Measurements from ENCODE around the gene EBP.
A peak's percentile ranks its signal among the peaks of the same experiment; 100 is the strongest.
"Not testable (repeated sequence)": the region's sequence is repeated elsewhere in the genome, so short reads cannot be mapped to it uniquely, and the experiment has no call there.

Gene EBP

DNA sequence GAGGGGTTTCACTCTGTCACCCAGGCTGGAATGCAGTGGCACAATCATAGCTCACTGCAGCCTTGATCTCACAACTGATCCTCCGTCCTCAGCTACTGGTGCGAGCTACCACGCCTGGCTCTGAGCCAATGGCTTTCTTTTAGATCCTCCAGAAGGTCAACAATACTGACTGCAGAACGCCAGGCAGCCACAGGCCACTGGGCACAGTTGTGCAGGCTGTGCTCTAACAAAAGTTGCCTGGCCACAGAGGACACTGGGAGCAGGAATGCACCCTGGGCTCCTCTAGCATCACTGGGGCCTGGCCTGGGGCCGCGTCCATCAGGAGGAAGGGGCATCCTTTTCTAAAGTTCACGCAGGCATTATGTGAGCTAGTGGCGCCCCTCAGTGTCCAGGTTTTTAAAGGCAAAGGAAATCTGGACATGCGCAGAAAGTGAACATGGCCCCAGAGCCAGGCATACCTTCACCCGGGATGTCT lies 27.7 kb upstream of the EBP start:
- DNase-seq (ENCODE audit: low spot score), result peak; percentile 52

DNA sequence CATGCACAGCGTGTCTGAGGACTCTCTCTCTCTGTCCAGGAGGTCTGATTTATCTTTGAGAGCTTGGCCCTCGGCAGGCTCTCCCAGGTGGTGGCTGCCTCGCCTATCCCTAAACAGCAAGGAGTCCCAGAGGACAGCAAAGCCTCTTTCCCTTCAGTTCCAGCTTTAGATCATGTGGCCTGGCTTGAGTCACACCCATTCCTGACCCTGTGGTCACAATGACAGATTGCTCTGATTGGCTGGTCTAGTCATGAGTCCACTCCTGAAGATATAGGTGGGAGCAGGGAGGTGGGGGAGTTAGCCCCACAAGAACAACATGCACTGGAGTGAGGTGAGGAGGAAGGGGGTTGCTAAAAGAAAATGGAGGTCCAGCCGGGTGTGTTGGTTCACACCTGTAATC lies 24.9 kb upstream of the EBP start:
- DNase-seq (ENCODE audit: low spot score), result no peak

DNA sequence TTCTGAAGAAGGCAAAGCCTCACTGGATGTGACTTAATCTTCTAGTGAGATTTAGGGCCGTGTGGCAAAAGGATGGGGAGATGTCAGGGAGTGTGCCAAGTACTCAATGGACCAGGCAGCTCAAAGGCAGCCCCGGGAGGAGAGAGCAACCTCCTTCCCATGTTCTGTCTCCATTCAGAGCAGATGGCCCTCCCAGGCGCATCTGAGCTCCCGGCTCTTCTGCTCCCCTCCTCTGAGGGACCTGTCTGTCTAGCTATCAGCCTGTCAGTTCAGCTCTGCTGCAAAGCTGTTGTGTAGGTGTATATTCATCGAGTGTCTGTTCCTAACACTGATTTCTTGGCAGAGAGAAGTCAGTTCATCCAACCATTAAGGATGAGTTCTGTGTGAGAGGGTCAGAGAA lies 23.7 kb upstream of the EBP start:
- no peak for DNase-seq (ENCODE audit: low spot score)

DNA sequence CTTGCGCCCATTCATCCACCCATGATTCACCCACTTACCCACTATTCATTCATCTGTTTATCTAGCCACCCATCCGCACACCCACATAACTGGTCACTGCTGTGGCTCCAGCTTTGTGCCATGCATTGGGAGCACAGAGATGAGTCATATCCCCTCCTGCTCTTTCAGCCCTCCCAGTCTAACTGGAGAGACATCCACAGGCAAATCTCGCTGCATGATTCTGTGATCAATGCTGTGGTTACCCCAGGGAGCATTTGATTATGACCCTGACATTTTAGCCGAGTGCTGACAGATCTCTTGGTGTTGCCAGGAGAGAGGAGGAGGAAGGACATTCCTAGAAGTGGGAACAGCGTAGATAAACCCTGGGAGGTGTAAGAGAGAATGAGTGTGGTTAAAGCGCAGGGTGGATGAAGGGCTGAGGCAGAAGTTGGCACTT lies 23.2 kb upstream of the EBP start:
- DNase-seq (ENCODE audit: low spot score), result peak; percentile 59

DNA sequence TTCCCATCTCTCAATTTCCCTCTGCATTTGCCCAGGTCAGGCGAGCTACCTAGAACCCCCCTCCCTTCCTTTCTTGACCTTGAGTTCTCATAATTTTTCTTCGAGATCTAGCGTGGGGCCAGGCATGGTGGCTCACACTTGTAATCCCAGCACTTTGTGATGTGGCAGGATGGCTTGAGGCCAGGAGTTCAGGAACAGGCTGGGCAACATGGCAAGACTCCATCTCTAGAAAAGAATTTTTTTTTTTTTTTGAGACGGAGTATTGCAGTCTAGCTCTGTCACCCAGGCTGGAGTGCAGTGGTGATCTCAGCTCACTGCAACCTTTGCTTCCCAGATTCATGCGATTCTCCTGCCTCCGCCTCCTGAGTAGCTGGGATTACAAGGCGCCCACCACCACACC lies 17.3 kb upstream of the EBP start:
- DNase-seq (ENCODE audit: low spot score), result no peak

DNA sequence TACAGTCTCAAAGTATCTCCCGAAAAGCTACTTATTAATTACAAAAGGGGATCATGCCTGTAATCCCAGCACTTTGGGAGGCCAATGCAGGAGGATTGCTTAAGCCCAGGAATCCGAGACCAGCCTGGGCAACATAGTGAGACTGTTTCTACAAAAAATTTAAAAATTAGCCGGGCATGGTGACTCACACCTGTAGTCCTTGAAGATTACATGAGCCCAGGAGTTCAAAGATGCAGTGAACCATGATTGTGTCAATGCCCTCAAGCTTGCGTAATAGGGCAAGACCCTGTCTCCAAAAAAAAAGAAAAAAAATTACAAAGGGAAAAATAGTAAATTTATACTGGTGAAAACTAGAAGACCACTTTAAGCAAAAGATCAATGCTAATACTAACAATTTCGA lies 16.1 kb upstream of the EBP start:
- no peak for DNase-seq (ENCODE audit: low spot score)

DNA sequence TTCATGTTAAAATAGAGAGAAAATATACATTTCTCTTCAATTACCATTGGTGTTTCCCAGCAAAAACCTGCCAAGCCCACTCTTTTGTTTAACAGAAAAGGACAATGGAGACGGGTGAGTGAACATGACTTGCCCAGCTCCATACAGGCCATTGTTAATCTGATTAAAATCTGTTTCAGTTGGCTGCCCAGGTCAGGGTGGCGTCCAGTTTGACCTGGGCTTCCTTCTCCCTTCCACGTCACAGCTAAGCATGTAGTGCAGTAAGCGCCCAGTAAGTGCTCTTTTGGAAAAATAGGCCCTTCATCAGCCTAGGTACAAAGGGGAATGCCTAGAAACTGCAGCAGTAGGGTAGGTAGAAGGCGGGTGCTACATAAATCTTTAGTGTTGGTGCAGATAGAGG lies 14.4 kb upstream of the EBP start:
- DNase-seq (ENCODE audit: low spot score), result no peak

DNA sequence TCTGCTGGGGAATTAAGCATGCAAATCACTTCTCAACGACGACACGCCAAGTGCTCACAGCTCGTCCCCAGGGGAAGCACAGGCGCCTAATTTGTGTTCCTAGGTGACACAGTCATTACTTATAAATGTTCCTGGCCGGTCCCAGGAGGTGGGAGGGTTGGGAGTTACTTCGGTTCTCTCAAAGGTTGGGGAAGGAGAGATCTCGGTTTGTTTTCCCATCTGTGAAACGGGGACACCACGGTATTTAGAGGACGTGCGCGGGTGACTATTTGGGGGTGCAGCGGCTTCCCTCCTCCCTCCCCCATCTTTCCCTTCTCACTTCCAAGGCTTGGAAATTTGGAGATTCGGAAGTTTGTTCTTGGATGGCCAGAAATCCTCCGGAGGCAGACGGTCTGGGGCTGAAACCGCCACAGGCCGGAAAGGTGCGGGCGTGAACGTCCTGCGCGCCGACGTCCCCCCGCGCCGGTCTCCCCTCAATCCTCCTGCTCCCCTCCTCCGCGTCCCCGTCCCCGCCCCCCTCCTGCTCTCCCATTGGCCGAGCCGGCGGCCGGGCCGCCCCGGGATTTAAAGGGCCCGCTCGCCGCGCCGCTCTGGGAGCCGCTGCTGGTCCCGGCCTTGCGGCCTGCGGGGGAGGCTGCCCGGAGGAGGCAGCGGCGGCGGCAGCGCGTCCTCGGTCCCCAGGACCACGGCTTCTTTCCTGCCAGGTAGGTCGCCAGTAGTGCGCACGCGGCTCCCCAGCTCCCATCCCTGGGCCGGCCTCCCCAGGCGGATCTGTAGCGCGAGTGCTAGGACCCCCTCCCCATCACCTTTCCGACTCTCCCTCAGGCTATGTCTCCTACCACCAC lies 13.0 kb upstream of the EBP start, which contains the start of gene PORCN:
TSS of gene PORCN (plus strand) at position 593 of the 845 bp plus-strand sequence. CDS start 829 bp downstream, outside the sequence.
- DNase-seq (ENCODE audit: low spot score), result peak; percentile 88

DNA sequence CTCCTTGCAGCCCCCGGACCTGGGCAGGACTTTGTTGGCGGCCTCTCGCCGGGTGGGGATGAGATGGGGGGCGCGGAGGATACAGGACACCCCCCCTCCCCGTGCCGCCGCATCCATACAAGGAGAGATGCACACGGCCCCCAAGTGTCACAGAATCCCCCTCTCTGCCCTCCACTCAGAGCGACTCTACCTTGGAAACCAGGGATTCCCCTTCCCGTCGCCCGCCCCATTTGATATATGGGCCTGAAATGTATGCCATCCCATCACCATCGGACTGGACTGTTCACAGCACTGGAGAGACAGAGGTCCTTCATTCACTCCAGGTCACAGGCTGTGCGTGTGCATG lies 12.4 kb upstream of the EBP start:
- DNase-seq (ENCODE audit: low spot score), result no peak

DNA sequence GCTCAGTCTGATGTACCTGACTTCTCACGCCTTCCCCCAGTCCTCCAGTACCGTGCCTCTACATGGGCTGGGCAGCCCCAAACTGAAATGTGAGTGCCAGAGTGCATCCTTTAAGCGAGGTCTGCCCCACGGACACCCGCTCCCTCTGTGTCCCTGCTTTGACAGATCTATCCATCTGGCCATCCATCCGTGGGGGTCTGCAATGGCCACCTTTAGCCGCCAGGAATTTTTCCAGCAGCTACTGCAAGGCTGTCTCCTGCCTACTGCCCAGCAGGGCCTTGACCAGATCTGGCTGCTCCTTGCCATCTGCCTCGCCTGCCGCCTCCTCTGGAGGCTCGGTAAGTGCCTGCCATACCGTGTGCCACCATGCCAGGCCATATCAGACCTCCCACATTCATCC lies 12.0 kb upstream of the EBP start:
- no peak for DNase-seq (ENCODE audit: low spot score)

DNA sequence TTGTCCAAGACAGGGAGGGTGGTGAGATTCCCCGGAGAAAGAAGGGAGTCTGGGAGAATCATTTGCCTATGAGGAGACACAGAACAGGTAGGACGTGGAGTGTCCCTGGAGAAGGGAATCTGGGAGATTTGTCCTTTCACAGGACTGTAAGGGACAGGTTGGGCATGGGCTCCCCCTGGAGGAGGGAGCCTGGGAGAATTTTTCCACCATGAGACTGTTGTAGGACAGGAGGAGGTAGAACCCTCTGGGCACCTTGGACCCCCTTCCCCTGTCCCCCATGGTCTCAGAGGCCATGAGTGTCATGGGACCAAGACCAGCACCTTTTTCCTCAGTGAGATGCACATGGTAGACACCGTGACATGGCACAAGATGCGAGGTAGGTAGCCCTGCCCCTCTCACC lies 10.0 kb upstream of the EBP start:
- DNase-seq (ENCODE audit: low spot score), result peak; percentile 25

DNA sequence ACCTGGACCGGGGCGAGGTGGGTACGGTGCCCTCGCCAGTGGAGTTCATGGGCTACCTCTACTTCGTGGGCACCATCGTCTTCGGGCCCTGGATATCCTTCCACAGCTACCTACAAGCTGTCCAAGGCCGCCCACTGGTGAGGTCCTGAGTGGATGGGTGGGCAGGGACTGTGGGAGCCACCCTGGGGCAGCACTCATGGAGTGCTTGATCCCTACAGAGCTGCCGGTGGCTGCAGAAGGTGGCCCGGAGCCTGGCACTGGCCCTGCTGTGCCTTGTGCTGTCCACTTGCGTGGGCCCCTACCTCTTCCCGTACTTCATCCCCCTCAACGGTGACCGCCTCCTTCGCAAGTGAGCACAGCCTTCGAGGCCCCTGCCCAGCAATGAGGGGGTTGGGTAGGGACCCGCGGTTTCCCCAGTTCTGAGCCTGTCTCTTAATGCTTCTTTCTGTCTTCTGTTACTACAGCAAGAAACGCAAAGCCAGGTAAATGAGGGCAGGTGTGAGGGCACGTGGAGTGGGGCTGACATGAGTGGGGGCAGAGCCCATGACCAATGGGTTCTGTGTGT lies 9.2 kb upstream of the EBP start:
- DNase-seq (ENCODE audit: low spot score), result no peak

DNA sequence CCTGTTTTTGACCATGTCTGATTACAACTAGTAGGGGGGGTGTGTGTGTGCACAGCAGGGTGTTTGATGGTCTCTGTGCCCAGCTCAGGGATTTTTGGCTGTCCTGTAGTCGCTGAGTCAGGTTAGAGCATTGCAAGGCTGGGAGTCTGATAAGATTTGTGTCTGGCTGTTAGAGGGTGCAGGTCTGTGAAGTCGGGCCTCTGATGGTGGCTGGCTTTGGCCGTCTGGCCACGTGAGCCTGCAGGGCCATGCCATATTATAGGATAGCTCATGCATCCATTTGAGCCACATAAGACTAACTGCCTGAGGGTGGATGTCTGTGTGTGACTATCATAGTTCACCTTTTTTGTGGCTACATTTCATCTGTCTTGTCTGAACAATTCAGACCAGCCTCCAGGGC lies 7.9 kb upstream of the EBP start:
- DNase-seq (ENCODE audit: low spot score), result no peak

DNA sequence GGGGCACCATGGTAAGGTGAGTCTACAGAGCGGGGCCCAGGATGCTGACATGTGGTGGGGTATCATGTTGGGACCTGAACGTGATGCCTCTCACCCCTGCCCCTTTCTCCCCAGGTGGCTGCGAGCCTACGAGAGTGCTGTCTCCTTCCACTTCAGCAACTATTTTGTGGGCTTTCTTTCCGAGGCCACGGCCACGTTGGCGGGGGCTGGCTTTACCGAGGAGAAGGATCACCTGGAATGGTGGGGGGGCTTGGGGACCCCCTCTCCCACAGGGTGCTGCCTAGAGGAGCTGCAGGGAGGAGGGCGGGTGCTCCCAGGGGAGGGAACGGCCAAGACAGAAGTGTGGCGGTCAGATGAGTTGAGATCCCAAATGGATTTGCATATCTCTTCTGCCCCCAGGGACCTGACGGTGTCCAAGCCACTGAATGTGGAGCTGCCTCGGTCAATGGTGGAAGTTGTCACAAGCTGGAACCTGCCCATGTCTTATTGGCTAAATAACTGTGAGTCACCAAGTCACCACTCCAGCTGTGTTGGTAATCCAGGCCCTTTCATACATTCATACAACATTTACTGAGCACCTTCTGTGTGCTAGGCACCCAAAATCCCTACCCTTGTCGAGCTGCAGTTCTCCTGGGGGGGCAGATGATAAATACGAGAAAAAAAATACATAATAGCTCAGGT lies 7.3 kb upstream of the EBP start:
- no peak for DNase-seq (ENCODE audit: low spot score)

DNA sequence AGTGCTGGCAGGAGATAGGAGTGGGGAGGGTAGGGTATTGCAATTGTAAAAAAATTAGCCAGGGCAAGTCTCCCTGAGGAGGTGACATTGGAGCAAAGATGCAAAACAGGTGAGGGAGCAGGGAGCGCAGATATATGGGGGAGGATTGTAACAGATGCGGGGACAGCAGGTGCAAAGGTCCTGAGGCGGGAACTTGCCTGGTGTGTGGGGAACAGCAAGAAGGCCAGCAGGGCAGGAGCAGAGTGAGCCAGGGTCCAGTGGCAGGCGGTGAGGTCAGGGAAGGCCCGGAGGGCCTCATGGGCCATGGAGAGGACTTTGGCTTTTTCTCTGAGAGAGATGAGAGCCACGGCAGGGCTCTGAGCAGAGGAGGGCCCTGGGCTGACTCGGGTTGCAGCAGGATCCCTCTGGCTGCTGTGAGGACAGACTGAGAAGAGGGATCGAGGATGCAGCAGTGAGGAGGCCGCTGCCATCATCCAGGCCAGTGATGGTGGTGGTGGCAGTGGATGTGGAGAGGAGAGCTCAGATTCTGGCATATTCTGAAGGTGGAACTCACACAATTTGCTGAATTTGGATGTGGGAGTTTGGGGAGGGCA lies 6.6 kb upstream of the EBP start:
- DNase-seq (ENCODE audit: low spot score), result no peak

DNA sequence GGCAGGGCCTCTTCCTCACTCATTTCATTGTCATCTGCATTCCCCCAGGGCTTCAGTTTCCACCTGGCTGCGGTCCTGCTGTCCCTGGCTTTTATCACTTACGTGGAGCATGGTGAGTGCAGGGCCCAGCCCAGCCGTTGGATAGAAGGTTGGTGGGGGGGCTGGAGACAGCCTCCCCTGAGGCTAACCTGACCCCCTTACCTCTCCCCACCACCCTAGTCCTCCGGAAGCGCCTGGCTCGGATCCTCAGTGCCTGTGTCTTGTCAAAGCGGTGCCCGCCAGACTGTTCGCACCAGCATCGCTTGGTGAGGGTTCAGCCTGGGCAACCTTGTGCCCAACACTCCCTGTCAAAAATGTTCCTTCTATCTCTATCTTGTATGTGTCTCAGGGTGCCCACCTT lies 5.8 kb upstream of the EBP start:
- DNase-seq (ENCODE audit: low spot score), result no peak

DNA sequence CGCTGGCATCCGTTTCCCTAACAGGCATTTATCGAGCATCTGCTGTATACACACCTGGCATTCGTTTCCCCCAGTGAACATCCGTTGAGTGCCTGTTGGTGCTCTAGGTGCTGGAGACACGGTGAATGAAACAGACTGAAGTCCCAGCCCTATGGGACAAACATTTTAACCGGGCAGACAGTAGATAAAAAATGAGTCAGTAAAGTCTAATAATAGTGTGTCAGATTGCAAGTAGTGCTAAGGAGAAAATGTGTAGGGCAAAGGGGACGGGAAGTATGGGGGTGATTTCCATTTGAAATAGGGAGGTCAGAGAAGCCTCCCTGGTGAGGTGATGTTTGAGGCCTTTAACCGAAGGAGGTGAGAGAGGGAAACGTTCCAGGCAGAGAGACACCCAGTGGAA lies 5.3 kb upstream of the EBP start:
- no peak for DNase-seq (ENCODE audit: low spot score)

DNA sequence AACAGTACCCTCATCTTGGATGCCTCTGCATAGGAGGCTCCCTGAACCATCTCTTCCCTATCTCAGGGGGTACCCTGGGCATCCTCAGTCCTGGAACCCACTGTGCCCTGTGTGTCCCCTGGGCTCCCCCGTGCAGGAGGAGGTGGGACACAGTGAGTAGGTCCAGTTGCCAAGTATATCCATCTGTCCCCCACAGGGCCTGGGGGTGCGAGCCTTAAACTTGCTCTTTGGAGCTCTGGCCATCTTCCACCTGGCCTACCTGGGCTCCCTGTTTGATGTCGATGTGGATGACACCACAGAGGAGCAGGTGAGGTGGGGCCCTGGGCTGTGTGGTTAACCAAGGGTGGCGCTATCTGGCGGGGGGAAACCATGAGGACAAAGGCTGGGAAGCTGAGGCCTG lies 4.6 kb upstream of the EBP start:
- DNase-seq (ENCODE audit: low spot score), result no peak

DNA sequence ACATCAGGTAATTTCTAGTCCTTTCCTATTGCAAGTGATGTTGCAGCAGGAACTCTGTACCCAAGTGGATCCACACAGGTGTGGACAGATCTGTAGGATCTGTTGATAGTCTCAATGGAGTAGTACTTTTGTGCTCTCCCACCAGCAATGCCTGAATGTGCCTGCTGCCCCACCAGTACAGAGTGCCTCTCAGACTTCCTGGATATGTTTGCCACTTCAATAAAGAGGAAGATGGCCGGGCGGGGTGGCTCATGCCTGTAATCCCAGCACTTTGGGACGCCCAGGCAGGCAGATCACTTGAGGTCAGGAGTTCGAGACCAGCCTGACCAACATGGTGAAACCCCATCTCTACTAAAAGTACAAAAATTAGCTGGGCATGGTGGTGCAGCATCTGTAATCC lies 2.1 kb upstream of the EBP start:
- DNase-seq (ENCODE audit: low spot score), result not testable (repeated sequence)

DNA sequence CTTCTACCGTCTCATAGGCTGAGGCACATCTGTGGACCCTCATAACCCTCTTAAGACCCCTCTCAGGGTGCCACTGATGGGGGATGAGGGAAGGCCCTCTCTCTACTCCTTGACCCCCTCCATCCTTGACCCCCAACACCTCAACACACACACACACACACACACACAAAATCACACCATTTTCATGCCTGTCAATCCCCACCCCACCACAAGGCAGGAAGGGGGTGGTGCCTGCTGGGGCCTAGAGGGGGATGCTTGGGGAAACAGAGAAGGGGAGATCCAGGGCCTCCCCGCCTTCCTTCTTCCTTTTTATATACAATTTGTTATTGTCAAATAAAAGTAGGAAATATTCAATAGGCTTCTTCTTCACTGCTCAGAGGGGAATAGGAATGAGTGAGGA lies 1.2 kb upstream of the EBP start:
- DNase-seq (ENCODE audit: low spot score), result no peak

DNA sequence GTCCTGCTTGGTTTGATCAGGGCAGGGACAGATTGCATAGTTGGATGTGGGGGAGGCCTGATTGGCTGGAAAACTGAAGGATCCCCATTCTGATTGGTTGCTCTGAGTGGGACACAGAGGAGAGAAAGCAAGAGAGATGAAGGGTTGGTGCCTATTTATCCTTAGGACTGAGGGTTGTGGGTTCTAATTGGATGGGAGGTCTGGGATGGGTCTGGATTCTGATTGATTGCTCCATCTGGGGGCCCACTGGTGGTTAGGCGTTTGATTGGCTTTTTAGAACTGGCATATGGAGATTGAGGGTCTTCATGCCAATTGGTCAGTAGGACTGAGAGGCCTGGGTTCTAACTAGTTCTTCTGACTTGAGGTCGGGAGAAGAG lies 644 bp upstream of the EBP start:
- no peak for DNase-seq (ENCODE audit: low spot score)

DNA sequence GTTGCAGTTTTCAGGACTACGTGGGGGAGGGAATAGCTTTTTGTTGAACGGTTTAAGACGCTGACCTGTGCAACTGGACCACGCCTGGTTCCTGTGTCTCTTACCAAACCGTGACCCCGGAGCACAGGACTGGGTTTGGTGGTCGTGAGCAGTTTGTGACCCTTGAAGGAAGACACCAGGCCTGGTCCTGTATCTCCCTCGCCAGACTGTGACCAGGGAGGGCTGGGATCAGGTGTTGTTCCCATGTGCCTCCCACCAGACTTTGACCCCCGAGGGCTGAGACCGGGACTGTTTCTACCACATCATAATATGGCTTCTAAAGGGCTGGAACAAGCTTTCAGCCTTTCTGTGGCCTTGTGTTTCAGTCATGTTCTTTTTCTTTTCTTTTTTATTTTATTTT lies 683 bp downstream of the EBP start:
- no peak for DNase-seq (ENCODE audit: low spot score)

DNA sequence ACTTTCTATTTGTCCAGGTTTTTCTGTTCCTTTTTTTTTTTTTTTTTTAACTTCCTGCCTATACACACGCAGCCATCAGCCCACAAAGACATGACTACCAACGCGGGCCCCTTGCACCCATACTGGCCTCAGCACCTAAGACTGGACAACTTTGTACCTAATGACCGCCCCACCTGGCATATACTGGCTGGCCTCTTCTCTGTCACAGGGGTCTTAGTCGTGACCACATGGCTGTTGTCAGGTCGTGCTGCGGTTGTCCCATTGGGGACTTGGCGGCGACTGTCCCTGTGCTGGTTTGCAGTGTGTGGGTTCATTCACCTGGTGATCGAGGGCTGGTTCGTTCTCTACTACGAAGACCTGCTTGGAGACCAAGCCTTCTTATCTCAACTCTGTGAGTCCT lies 2.1 kb downstream of the EBP start:
- no peak for DNase-seq (ENCODE audit: low spot score)
